ENCODE results near the gene CEP120.

CEP120 gene

DNA sequence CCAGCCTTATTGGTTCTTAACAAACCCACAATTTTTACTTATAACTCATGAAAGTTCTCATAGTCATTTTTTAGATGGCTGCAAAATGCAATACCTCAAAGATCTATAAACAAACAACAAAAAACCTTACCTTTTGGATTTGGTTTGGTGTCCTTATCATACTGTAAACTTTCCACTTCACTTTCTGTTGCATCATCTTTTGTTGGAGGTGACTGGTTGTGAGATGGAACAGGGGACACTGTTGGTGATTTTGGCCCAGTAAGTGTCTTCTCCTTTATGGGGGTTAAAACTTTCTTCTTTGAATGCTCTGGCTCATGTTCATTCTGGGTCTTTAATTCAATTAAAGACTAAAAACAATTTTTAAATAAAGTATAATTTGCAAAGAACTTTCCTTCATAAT lies 33.4 kb downstream of the CEP120 start:
- H3K4me1 ChIP-seq (ENCODE audit: insufficient read depth, low read length): no peaks in the 10 kb centered on the region
- no peaks in the 10 kb centered on the region for H3K9me3 ChIP-seq (ENCODE audit: control insufficient read depth, insufficient read depth, low read length)
- no peak overlapping the region for H3K9ac ChIP-seq (ENCODE audit: low read depth, low read length)
- H3K36me3 ChIP-seq (ENCODE audit: insufficient read depth, low read length): peaks cover 10% of the 10 kb centered on the region

DNA sequence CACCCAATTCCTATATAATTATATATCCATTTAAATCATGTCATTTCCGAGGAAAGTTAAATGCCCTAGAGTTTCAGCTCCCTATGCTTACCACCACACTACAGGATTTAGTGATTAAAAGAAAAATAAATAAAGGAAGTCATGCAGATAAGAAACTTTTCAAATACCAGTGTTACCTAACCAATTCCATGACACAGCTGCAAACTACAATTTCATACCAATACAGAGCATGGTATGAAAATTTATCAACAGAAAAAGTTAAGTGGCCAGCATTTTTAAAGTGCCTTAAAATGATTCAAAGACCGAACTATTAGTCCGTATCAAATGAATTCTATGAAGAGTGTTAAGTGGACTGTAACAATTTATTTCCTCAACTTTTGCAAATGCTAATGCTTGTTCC lies 35.9 kb downstream of the CEP120 start:
- Histone ChIP-seq H3K36me3 (ENCODE audit: insufficient read depth, low read length) (peaks cover 14% of the 10 kb centered on the region), H3K9ac (ENCODE audit: low read depth, low read length) (no peak overlapping the region), H3K9me3 (ENCODE audit: control insufficient read depth, insufficient read depth, low read length) (no peaks in the 10 kb centered on the region), H3K4me1 (ENCODE audit: insufficient read depth, low read length) (no peaks in the 10 kb centered on the region)

DNA sequence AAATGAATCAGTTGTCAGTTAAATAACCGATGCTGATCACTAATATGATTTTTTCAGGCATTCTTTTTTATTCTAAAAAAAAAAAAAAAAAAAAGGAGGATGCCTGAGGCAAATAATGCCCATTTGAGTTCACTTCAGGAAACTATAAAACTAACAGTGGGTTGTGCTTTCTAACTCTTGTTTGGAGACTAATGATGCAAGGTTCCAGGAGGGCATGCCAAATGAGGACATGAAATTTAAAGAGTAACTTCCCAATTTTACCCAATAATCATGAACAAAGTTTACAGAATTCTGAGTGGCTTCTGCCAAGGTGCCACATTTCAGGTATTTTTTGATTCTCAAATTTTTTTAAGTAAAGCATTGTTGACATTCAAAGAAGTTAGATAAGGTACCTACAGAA lies 41.0 kb downstream of the CEP120 start:
- no peaks in the 10 kb centered on the region for H3K9me3 ChIP-seq (ENCODE audit: control insufficient read depth, insufficient read depth, low read length)
- no peak overlapping the region for H3K9ac ChIP-seq (ENCODE audit: low read depth, low read length)
- H3K36me3 ChIP-seq (ENCODE audit: insufficient read depth, low read length): peaks cover 9% of the 10 kb centered on the region
- H3K4me1 ChIP-seq (ENCODE audit: insufficient read depth, low read length): no peaks in the 10 kb centered on the region

DNA sequence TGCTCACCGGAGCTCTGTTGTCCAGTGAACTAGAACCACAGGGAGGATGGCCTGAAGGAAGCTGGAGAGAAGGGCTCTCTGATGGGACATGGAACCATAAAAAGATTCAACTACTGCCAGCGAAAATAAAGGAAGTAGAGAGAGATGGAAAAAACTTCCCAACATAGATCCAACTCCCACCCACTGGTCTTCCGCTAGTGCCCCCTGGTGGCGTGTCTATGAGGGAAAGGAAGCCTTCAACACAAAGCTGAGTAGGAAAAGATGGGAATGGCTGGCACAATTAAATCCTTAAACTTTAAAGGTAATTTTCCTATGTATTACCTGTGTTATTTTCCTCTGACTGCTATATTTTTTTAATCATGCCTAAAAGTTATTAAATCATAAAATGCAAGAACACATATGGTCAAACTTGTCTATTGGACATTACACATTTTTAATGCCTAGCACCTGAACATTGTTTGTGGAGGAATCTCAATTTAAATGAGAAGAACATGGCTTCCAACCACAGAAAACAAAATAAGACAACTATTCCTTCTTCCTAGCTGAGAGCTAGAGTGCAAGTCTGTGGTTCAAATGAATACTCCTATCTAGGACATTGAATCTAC lies 51.5 kb downstream of the CEP120 start:
- Histone ChIP-seq H3K4me1 (ENCODE audit: insufficient read depth, low read length) (no peaks in the 10 kb centered on the region), H3K9ac (ENCODE audit: low read depth, low read length) (no peak overlapping the region), H3K36me3 (ENCODE audit: insufficient read depth, low read length) (peaks cover 9% of the 10 kb centered on the region)

DNA sequence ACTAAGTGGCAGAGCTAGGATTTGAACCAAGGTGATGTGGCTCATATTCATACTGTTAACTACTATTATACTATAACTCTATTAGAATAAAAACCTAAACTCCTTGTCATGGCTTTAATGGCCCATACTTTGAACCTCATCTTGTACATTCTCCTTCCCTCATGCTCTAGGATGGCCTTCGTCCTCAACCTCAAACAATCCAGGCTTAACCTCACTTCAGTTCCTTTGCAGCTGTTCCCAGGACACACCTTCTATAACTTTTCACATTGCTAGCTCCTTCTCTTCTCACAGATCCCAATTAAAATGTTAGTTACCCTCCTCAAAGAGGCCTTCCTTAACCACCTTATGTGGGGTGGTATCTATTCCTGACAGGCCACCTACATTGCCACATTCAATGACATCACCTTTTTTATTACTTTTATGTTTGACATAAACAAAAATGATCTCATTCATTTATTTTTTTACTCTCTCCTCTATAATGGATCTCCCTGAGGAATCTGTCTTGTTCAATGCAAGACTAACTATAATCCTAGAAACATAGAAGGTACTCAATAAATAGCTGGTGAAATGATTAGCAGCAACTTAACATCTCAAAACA lies 53.7 kb downstream of the CEP120 start:
- no peaks in the 10 kb centered on the region for H3K9me3 ChIP-seq (ENCODE audit: control insufficient read depth, insufficient read depth, low read length)
- no peak overlapping the region for H3K9ac ChIP-seq (ENCODE audit: low read depth, low read length)
- no peaks in the 10 kb centered on the region for H3K4me1 ChIP-seq (ENCODE audit: insufficient read depth, low read length)
- peaks cover 9% of the 10 kb centered on the region; the same call in 1 of the 2 replicates for H3K36me3 ChIP-seq (ENCODE audit: insufficient read depth, low read length)

More for the DNA sequence above, 51.5 kb downstream of the CEP120 start:
- H3K9me3 ChIP-seq (ENCODE audit: control insufficient read depth, insufficient read depth, low read length): no peaks in the 10 kb centered on the region

DNA sequence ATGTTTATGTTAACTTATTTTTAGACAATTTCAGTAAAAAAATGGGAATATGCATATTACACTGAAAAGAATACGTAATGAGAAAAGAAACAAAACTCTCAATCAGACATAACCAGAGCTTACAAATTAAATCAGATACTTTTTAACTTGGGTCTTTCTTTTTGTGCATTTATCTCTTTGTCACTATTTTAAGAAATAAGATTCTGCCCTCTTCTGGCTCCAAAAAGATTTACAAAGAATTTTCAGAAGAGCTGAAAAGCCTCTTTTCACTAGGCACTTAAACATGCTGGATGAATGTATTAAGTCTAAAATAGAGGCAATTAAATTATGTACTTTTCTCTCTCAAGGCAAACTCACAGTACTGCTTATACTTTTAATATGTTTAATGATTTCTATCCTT lies 55.5 kb downstream of the CEP120 start:
- no peaks in the 10 kb centered on the region for H3K36me3 ChIP-seq (ENCODE audit: insufficient read depth, low read length)
- no peaks in the 10 kb centered on the region for H3K9me3 ChIP-seq (ENCODE audit: control insufficient read depth, insufficient read depth, low read length)
- no peaks in the 10 kb centered on the region for H3K4me1 ChIP-seq (ENCODE audit: insufficient read depth, low read length)
- no peak overlapping the region for H3K9ac ChIP-seq (ENCODE audit: low read depth, low read length)

DNA sequence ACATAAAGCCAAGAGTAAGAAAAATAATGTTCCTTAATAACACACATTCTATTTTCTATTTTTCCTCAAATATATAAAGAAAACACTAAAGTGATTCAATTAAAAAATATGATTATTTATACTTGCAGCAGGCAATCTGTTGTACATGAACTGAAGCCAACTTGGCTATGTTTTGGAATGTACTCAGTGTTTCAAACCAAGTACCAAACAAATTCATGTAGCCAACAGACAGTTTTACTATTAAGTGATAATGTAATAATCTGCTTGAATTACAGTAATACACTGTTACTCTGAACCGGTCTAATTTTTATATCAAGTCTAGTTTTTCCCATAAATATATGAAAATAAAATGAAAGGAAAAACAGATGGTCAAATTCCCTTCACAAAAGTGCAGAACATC lies 58.0 kb downstream of the CEP120 start:
- H3K4me1 ChIP-seq (ENCODE audit: insufficient read depth, low read length): no peaks in the 10 kb centered on the region
- H3K36me3 ChIP-seq (ENCODE audit: insufficient read depth, low read length): no peaks in the 10 kb centered on the region
- no peak overlapping the region for H3K9ac ChIP-seq (ENCODE audit: low read depth, low read length)
- H3K9me3 ChIP-seq (ENCODE audit: control insufficient read depth, insufficient read depth, low read length): no peaks in the 10 kb centered on the region

DNA sequence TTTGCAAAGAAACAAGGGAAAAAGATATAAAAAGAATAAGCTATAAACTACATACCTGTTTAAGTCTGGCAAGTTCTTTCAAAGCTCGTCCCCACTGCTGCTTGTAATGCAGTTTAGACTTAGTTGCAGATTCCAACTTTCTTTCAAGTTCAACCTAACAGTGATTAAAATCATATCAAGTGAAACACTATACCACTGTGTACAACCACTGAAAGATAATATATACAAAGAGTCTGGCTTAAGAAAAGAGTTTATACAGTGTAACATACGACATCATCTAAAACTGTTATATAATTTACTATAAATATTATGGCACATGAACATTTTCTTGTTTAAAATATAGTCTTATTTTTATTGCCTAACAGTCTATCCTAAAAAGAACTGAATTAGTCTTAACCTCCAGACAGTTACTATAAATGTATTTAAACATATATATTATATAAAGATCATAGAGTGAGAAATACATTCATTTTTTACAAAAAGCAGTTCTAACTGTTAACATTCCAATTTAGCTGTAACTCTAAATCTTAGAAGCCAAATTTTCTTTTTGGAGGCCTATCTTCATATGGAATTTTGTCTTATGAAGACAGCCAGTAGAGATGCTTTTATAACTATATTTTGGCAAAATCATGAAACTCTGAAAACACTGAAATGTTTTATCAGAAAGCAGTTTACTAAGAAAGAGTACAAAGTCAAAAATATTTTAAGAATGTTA lies 58.6 kb downstream of the CEP120 start:
- no peaks in the 10 kb centered on the region for H3K9me3 ChIP-seq (ENCODE audit: control insufficient read depth, insufficient read depth, low read length)
- H3K36me3 ChIP-seq (ENCODE audit: insufficient read depth, low read length): no peaks in the 10 kb centered on the region
- H3K9ac ChIP-seq (ENCODE audit: low read depth, low read length): no peak overlapping the region
- no peaks in the 10 kb centered on the region for H3K4me1 ChIP-seq (ENCODE audit: insufficient read depth, low read length)

DNA sequence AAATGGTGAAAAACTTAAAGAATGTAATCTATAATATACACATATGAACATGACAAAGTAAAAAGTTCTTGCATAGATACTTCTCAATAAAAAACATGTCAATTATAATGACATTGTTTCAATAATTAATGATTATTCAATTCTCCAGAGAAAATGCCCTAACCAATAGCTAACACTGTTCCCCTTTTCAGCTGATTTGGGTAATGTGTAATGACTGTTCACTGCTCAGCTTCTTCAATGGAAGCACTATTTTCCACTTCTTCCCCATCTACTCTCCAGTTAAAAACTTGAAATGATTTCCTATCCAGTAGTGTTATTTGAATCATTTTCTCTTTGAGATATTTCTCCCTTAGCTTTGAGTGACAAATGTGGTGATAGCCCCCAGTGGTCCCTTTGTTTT lies 62.3 kb downstream of the CEP120 start:
- peaks cover 6% of the 10 kb centered on the region; the same call in 1 of the 2 replicates for H3K9me3 ChIP-seq (ENCODE audit: control insufficient read depth, insufficient read depth, low read length)
- no peaks in the 10 kb centered on the region for H3K4me1 ChIP-seq (ENCODE audit: insufficient read depth, low read length)
- no peak overlapping the region for H3K9ac ChIP-seq (ENCODE audit: low read depth, low read length)
- no peaks in the 10 kb centered on the region for H3K36me3 ChIP-seq (ENCODE audit: insufficient read depth, low read length)

DNA sequence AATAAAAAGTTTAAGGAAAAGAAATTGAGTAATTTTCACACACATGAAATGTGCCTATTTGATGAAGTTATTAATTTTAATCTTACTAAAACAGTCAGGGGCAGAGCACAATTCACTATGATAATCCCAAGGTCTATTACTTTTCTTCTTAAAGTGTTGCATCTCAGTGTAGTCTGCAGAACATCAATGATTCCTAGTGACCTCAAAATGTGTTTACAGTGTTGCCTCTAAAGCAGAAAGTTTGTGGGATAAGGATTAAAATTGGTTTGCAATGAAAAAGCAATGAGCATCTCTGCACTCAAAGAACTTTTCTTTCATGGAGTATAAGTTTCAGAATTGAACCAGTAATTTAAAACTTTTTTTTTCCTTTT lies 63.0 kb downstream of the CEP120 start:
- peaks cover 6% of the 10 kb centered on the region; the same call in 1 of the 2 replicates for H3K9me3 ChIP-seq (ENCODE audit: control insufficient read depth, insufficient read depth, low read length)
- H3K4me1 ChIP-seq (ENCODE audit: insufficient read depth, low read length): no peaks in the 10 kb centered on the region
- H3K9ac ChIP-seq (ENCODE audit: low read depth, low read length): no peak overlapping the region
- no peaks in the 10 kb centered on the region for H3K36me3 ChIP-seq (ENCODE audit: insufficient read depth, low read length)

DNA sequence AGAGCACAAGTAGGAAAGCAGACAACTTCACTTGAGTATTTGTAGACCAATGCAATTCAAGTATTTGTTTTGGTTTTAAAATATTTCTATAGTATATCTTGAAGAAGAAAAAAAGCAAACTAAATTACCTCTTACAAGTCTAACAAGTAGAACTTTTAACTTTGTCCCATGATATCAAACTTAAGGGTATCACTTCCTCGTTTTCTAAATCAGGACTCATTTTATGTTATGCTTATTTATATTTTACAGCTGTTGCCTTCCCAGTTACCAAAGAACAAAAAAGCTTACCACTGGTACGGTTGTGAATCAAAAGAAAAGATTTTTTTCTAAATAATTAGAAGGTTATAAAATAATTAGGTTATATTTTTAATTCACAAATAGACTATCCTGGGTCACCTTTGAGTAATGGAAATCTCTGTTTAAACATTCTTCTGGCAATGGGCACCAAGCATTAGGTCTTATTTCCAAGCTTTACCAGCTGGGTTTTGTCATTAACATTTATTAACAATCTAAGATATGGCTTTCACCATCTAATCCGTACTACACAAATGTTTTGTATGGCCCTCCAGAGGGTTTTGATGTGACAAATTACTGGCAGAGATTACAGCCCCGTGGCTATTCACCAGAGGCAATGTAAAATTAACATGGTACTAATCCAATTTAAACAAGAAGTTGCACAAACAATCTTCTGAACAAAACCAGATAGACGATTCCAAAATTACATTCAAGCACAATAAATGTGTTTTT lies 63.6 kb downstream of the CEP120 start:
- H3K36me3 ChIP-seq (ENCODE audit: insufficient read depth, low read length): no peaks in the 10 kb centered on the region
- H3K9ac ChIP-seq (ENCODE audit: low read depth, low read length): no peak overlapping the region

DNA sequence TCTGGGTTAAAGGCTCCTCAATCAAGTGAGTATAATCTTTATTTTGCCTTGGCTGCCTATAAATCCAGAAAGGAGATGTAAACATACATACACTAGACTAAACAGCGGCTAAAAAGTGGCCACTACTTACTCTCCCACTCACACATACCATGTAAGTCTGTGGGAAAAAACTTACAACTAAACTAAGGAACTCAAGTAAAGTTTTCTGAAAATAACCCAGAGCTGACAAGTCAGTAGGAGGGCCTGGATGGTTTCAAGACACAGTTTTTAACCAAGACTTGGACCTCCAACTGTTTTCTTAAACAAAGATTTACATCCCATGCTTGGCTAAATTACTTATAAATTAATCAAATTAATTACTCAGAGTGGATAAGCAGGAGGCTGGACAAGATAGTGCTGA lies 64.5 kb downstream of the CEP120 start:
- no peak overlapping the region for H3K9ac ChIP-seq (ENCODE audit: low read depth, low read length)
- no peaks in the 10 kb centered on the region for H3K4me1 ChIP-seq (ENCODE audit: insufficient read depth, low read length)
- peaks cover 6% of the 10 kb centered on the region; the same call in 1 of the 2 replicates for H3K9me3 ChIP-seq (ENCODE audit: control insufficient read depth, insufficient read depth, low read length)
- H3K36me3 ChIP-seq (ENCODE audit: insufficient read depth, low read length): no peaks in the 10 kb centered on the region

More for the DNA sequence above, 63.6 kb downstream of the CEP120 start:
- Histone ChIP-seq H3K9me3 (ENCODE audit: control insufficient read depth, insufficient read depth, low read length) (peaks cover 6% of the 10 kb centered on the region; the same call in 1 of the 2 replicates), H3K4me1 (ENCODE audit: insufficient read depth, low read length) (no peaks in the 10 kb centered on the region)

DNA sequence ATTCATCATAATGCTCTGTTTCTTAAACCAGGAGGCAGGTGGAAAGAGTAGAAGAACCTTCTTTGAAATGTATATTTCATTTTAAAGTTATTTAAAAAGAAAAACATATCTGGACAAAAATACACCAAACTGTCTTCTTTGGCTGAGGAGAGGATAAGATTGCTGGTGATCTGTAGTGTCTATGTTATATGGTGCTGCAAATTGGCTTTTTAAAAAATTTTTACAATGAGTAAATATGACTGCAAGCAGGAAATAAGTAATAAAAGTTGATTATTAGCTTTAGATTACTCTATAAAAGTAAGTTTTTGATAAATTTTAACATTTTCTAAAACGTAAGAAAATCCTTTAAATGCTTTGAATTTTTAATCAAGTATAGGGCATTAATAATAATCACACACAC lies 64.9 kb downstream of the CEP120 start:
- no peaks in the 10 kb centered on the region for H3K36me3 ChIP-seq (ENCODE audit: insufficient read depth, low read length)
- no peaks in the 10 kb centered on the region for H3K4me1 ChIP-seq (ENCODE audit: insufficient read depth, low read length)
- no peak overlapping the region for H3K9ac ChIP-seq (ENCODE audit: low read depth, low read length)
- H3K9me3 ChIP-seq (ENCODE audit: control insufficient read depth, insufficient read depth, low read length): peaks cover 6% of the 10 kb centered on the region; the same call in 1 of the 2 replicates

DNA sequence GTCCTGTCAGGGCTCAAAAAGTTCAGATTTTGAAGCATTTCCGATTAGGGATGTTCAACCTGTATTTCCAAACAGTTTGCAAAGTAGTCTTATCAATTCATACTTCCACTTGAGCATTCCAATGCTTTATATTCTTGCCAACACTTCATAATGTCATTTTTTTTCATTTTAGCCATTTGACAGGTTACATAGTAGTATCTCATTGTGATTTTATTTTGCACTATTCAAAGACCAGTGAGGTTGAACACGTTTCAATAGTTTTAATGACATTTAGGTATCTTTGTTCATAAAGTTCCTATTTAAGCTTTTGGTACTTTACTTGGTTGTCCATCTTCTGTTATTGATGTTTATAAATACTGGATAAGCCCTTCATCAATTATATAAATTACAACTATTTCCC lies 71.4 kb downstream of the CEP120 start:
- Histone ChIP-seq H3K36me3 (ENCODE audit: insufficient read depth, low read length) (0 out of 2 replicates have a peak, but pooled peaks cover 2% of the 10 kb centered on the region), H3K4me1 (ENCODE audit: insufficient read depth, low read length) (no peaks in the 10 kb centered on the region), H3K9me3 (ENCODE audit: control insufficient read depth, insufficient read depth, low read length) (no peaks in the 10 kb centered on the region), H3K9ac (ENCODE audit: low read depth, low read length) (no peak overlapping the region)

Data from ES-I3 (cell line).